MG63 (cell line): ENCODE measurements around the gene C16orf54. TPM values are rescaled to one million over a fixed set of nuclear protein-coding genes. Genes with fewer than 3 reads are reported as not detected.
"Not testable (repeated sequence)": the region's sequence is repeated elsewhere in the genome, so short reads cannot be mapped to it uniquely, and the experiment has no call there.

Experiments used
- DNase-seq: peaks from one replicate; pipeline ENCODE4 v3.0.0-alpha.2; 2020
- H3K27me3 ChIP-seq: fragments of 250-450 bp; sonication (Bioruptor Pico); 2 replicates; pipeline ENCODE4 v1.5.1; 2020; ENCODE audit warnings: mild to moderate bottlenecking, moderate library complexity
- H3K36me3 ChIP-seq: fragments of 250-450 bp; sonication (Bioruptor Pico); 2 replicates; pipeline ENCODE4 v1.5.1; 2020; ENCODE audit warnings: mild to moderate bottlenecking, moderate library complexity
- H3K4me3 ChIP-seq: fragments of 250-450 bp; sonication (Bioruptor Pico); 2 replicates; pipeline ENCODE4 v1.5.1; 2020; ENCODE audit warnings: mild to moderate bottlenecking, moderate library complexity
- H3K9me3 ChIP-seq: fragments of 250-450 bp; sonication (Bioruptor Pico); 2 replicates; pipeline ENCODE4 v1.5.1; 2020; ENCODE audit warnings: mild to moderate bottlenecking, moderate library complexity
- total RNA-seq: library from RNA; depleted of rRNA; stranded (reverse); fragments of >200 nt; shearing (Covaris generic); gene quantifications from 2 replicates; pipeline ENCODE4 v1.2.3, GENCODE V29; 2014; ENCODE audit warnings: low replicate concordance; rRNA removed

Gene C16orf54
- total RNA-seq, 1 experiment from 2014 or later: not detected

DNA sequence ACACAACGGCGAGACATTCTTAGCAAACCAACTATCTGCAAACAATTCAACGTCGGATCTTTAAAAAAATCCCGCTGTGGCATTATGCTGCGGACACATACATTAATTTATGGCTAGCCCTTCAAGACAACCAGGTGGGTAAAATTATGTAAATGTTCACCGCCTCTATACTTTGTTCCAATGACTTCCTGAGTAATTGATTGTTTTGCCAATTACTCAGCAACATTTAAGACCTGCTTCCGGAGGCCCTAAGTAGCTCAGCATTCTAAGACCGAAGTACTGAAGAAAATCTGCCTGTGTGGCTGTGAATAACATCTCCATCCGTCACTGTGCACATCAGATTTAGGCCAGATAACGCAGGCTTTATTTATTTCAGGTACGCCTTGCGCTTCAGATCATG, 43.5 kb downstream of the C16orf54 start:
- Histone ChIP-seq H3K4me3 (no peak overlapping the region), H3K9me3 (peaks cover 3% of the 10 kb centered on the region; the same call in 1 of the 2 replicates), H3K36me3 (no peaks in the 10 kb centered on the region), H3K27me3 (no peaks in the 10 kb centered on the region)
- no peak for DNase-seq

GRCh38 chr16:29701214-29701555, 44.6 kb downstream of the C16orf54 start:
- Histone ChIP-seq H3K27me3 (no peaks in the 10 kb centered on the region), H3K4me3 (no peak overlapping the region), H3K36me3 (no peaks in the 10 kb centered on the region), H3K9me3 (peaks cover 3% of the 10 kb centered on the region; the same call in 1 of the 2 replicates)
- no peak for DNase-seq

DNA sequence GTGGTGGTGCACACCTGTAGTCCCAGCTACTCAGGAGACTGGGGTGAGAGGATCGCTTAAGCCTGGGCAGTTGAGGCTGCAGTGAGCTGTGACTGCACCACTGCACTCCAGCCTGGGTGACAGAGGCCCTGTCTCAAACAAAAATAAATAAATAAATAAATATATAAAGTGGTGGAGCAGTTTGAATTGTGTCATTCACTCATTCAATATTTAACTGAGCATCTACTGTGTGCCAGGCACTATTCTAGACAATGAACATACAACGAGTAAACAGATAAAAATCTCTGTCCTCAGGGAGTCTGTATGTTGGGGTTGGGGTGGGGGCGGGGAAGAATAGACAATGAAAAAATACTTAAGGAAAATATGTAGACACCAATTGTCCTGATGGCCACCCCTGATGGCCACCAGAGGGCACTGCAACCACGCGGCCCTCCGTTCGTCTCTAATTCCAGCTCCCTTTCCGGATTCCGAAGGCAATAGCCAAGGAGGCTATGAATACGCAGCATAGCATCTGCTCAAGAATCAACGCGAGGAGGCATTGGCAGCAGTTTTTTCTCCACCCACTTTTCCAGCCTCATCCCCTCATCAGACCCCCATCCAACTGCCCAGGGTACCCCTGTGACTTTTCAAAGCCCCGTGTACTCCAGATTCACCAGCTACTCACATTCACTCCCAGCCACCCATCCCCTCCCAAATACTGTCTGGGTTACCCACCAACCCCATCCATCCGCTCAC, 45.4 kb downstream of the C16orf54 start:
- peak; percentile 78 for DNase-seq
- Histone ChIP-seq H3K9me3 (peaks cover 3% of the 10 kb centered on the region; the same call in 1 of the 2 replicates), H3K27me3 (no peaks in the 10 kb centered on the region), H3K36me3 (no peaks in the 10 kb centered on the region), H3K4me3 (no peak overlapping the region)

DNA sequence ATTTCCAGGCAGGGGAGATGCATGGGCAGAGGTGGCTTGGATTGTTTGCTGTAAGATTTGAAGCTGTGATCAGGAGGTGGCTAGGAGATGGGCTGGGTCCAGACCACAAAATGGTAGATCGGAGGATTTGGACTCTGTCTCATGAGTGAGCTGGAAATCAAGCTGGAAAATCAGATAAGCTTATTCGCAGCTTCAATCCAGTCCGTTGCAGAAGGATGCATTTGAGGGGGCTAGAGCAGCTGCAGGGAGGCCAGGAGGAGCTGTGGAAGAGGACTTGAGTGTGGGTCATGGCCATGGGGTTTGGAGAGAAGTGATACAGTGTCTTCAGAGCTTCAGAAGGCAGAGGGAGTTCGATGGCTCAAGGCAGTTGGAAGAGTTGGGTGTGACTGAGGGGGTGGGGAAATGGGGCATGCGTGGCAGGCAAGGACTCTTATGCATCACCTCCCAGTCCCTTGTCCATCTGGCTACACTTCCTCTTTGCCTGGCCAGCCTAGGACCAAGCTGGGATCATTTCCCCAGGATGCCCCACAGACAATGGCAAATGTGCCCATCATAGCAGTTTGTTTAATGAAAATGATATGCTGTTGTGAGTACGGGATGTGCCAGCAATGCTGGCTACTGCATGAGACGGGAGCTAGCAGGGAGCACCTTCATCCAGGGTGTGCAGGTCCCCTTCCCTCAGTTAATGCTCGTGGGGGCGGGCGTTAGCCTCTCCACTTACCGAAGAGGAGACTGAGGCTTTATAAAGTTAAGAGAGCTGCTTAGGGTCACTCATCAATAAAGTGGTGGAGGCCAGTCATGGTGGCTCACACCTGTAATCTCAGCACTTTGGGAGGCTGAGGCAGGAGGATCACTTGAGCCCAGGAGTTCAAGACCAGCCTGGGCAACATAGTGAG, 46.2 kb downstream of the C16orf54 start:
- Histone ChIP-seq H3K9me3 (peaks cover 3% of the 10 kb centered on the region; the same call in 1 of the 2 replicates), H3K4me3 (no peak overlapping the region), H3K27me3 (no peaks in the 10 kb centered on the region), H3K36me3 (no peaks in the 10 kb centered on the region)
- no peak for DNase-seq

DNA sequence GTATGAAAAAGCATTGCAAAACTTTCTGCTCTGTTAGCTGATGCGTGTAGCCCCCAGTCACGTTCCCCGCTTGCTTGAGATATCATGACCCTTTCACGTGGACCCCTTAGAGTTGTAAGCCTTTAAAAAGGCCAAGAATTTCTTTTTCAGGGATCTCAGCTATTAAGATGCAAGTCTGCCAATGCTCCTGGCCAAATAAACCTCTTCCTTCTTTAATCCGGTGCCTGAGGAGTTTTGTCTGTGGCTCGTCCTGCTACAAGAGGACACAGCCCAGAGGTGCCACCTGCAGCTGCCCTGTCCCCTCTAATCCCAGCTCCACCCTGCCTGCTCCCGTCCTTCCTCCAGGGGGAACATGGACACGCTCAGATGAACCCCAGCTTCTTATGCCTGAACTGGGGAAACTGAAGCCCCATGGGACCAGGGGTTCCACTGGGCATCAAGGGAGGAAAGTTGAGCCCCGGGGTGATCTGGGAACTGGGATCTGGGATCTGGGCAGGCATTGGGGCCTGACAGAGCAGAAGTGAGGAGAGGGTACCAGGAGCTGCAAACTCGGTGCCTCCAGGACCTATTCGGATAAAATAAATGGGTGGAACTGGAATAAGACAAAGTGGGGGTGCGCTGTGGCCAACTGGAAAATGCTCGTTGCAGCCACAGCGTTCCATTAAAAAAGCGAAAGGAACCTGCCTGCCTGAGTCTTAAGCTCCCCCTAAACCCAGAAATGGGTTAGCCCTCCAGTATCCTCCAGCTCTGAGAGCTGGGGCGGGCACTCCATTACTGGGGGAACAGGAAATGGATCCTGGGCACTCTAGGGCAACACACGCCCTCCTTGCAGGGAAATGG, 47.1 kb downstream of the C16orf54 start:
- no peak for DNase-seq
- Histone ChIP-seq H3K36me3 (no peaks in the 10 kb centered on the region), H3K4me3 (no peak overlapping the region), H3K27me3 (no peaks in the 10 kb centered on the region), H3K9me3 (peaks cover 3% of the 10 kb centered on the region; the same call in 1 of the 2 replicates)

GRCh38 chr16:29698042-29698441, 47.7 kb downstream of the C16orf54 start:
- Histone ChIP-seq H3K27me3 (no peaks in the 10 kb centered on the region), H3K36me3 (no peaks in the 10 kb centered on the region), H3K4me3 (no peak overlapping the region), H3K9me3 (peaks cover 3% of the 10 kb centered on the region; the same call in 1 of the 2 replicates)
- DNase-seq: no peak

GRCh38 chr16:29697391-29697790, 48.4 kb downstream of the C16orf54 start:
- H3K9me3 ChIP-seq: peaks cover 3% of the 10 kb centered on the region; the same call in 1 of the 2 replicates
- H3K36me3 ChIP-seq: no peaks in the 10 kb centered on the region
- DNase-seq: no peak
- H3K4me3 ChIP-seq: no peak overlapping the region
- H3K27me3 ChIP-seq: no peaks in the 10 kb centered on the region

DNA sequence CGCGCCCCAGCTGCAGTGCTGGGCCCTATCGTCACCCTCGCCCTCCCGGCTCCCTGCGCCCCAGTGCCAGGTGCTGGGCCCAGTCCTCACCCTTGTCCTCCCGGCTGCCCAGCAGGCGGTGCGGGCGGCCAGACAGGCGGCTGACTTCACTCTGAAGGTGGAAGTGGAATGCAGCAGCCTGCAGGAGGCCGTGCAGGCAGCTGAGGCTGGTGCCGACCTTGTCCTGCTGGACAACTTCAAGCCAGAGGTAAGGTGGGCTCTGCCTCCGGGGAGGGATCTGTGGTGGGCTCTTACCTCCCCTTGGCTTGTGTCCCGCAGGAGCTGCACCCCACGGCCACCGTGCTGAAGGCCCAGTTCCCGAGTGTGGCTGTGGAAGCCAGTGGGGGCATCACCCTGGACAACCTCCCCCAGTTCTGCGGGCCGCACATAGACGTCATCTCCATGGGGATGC, 48.9 kb downstream of the C16orf54 start:
- Histone ChIP-seq H3K4me3 (no peak overlapping the region), H3K27me3 (no peaks in the 10 kb centered on the region), H3K9me3 (peaks cover 3% of the 10 kb centered on the region; the same call in 1 of the 2 replicates), H3K36me3 (no peaks in the 10 kb centered on the region)
- no peak for DNase-seq

- not testable (repeated sequence) for H3K36me3 ChIP-seq, H3K4me3 ChIP-seq, DNase-seq, H3K27me3 ChIP-seq, H3K9me3 ChIP-seq
Observed at GRCh38 chr16:29695675-29696074, 50.1 kb downstream of the C16orf54 start.

- Histone ChIP-seq H3K9me3 (no peaks in the 10 kb centered on the region), H3K27me3 (no peaks in the 10 kb centered on the region), H3K4me3 (no peak overlapping the region), H3K36me3 (no peaks in the 10 kb centered on the region)
- DNase-seq: peak; percentile 93
Observed at GRCh38 chr16:29694384-29695195, 51.2 kb downstream of the C16orf54 start.

DNA sequence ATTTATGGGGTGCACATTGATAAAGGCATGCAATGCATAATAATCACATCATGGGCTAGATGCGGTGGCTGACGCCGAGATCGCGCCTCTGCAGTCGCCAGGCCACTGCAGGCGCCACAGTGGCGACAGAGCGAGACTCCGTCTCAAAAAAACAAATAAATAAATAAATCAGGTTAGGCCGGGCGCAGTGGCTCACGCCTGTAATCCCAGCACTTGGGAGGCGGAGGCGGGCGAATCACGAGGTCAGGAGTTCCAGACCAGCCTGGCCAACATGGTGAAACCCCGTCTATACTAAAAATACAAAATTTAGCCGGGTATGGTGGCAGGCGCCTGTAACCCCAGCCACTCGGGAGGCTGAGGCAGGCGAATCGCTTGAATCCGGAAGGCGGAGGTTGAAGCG, 53.2 kb downstream of the C16orf54 start:
- DNase-seq, H3K4me3 ChIP-seq, H3K27me3 ChIP-seq, H3K36me3 ChIP-seq, H3K9me3 ChIP-seq: not testable (repeated sequence)

Other genes starting within 250 kb of the C16orf54 start
- gene NPIPB12, start 239.6 kb downstream of the C16orf54 start, total RNA-seq: not detected in 2 replicates
- not detected in 2 replicates for gene SPN, start 82.7 kb downstream of the C16orf54 start, total RNA-seq
- gene QPRT, start 66.8 kb downstream of the C16orf54 start, total RNA-seq: 0.36 and 0.64 TPM in 2 replicates
- not detected in 2 replicates for gene ZG16, start 32.3 kb upstream of the C16orf54 start, total RNA-seq
- gene KIF22, start 44.8 kb upstream of the C16orf54 start, total RNA-seq: 74.9 and 134 TPM in 2 replicates
- gene MAZ, start 60.5 kb upstream of the C16orf54 start, total RNA-seq: 331 and 420 TPM in 2 replicates
- gene PRRT2, start 66.2 kb upstream of the C16orf54 start, total RNA-seq: not detected in 2 replicates
- gene PAGR1, start 70.2 kb upstream of the C16orf54 start, total RNA-seq: 90.0 and 113 TPM in 2 replicates
- 77.1 and 147 TPM in 2 replicates for gene MVP, start 74.5 kb upstream of the C16orf54 start, total RNA-seq
- gene CDIPT, start 117.2 kb upstream of the C16orf54 start, total RNA-seq: 64.9 and 78.6 TPM in 2 replicates
- gene SEZ6L2, start 153.6 kb upstream of the C16orf54 start, total RNA-seq: 18.0 and 28.5 TPM in 2 replicates
- 48.3 and 73.0 TPM in 2 replicates for gene ASPHD1, start 154.5 kb upstream of the C16orf54 start, total RNA-seq
- gene KCTD13, start 180.2 kb upstream of the C16orf54 start, total RNA-seq: 5.1 and 7.6 TPM in 2 replicates
- 96.9 and 121 TPM in 2 replicates for gene TMEM219, start 216.1 kb upstream of the C16orf54 start, total RNA-seq
- 41.3 and 59.4 TPM in 2 replicates for gene TAOK2, start 227.9 kb upstream of the C16orf54 start, total RNA-seq
- gene HIRIP3, start 249.6 kb upstream of the C16orf54 start, total RNA-seq: 6.5 and 25.9 TPM in 2 replicates